PFSK-1 (cell line): ENCODE data around the gene PPM1H.
A peak's percentile ranks its signal among the peaks of the same experiment; 100 is the strongest.

Experiments used
- FOXP2 ChIP-seq: optimal IDR thresholded peaks from 2 replicates; pipeline ENCODE3; 2011; ENCODE audit warnings: borderline replicate concordance, control low read depth, inconsistent platforms; ENCODE audit not compliant: insufficient read depth; ENCODE audit errors: extremely low read length, extremely low read depth
- POLR2AphosphoS5 ChIP-seq: IDR thresholded peaks from 2 replicates; pipeline ENCODE4 v1.6.1; 2012; ENCODE audit warnings: low read depth, mild to moderate bottlenecking, control low read depth, low read length, moderate library complexity
- REST ChIP-seq, 2 experiments: IDR thresholded peaks; 2 replicates each; pipeline versions ENCODE4 v1.6.1 to v1.8.0; 2011 to 2012; ENCODE audit warnings: low read depth in 2 of 2, low read length in 2 of 2, control low read depth in 1 of 2, inconsistent platforms in 1 of 2, mild to moderate bottlenecking in 1 of 2, moderate library complexity in 1 of 2; ENCODE audit not compliant: insufficient read depth in 1 of 2
- SIN3A ChIP-seq: IDR thresholded peaks from 2 replicates; pipeline ENCODE4 v1.6.1; 2012; ENCODE audit warnings: mild to moderate bottlenecking, low read length, moderate library complexity, borderline replicate concordance; ENCODE audit not compliant: insufficient read depth
- TAF1 ChIP-seq: IDR thresholded peaks from 2 replicates; pipeline ENCODE4 v1.6.1; 2012; ENCODE audit warnings: low read length, control low read depth, borderline replicate concordance; ENCODE audit not compliant: insufficient read depth

The PPM1H gene

DNA sequence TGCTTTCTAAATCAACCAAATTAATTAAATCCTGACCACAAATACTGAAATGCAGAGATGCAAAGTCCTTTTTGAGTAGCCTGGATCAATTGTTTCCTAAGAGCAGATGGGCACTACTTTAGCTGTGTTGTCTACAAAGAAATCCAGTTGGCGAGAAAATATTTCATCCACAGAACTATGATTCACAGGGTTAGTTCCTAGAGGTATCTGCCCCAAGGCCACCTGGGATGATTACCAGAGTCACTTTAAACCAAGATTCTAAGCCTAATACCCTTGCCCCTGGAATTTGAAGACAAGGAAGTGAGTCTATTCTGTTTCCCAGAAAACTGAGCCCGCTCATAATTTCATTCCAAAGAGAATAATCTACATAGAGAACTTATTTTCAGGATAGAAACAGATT, 198.4 kb downstream of the PPM1H start:
- TF ChIP-seq TAF1 (no peak), POLR2AphosphoS5 (no peak), FOXP2 (no peak), SIN3A (no peak), REST (IDR thresholded peaks at IDR 0.05; ENCODE audit: insufficient read depth in 1 of 2, low read depth in 2 of 2, low read length in 2 of 2) (no peak)

- TF ChIP-seq POLR2AphosphoS5 (no peak), REST (IDR thresholded peaks at IDR 0.05; ENCODE audit: insufficient read depth in 1 of 2, low read depth in 2 of 2, low read length in 2 of 2) (no peak), FOXP2 (no peak), TAF1 (no peak), SIN3A (no peak)
Observed at GRCh38 chr12:62732861-62733427, 202.0 kb downstream of the PPM1H start.

DNA sequence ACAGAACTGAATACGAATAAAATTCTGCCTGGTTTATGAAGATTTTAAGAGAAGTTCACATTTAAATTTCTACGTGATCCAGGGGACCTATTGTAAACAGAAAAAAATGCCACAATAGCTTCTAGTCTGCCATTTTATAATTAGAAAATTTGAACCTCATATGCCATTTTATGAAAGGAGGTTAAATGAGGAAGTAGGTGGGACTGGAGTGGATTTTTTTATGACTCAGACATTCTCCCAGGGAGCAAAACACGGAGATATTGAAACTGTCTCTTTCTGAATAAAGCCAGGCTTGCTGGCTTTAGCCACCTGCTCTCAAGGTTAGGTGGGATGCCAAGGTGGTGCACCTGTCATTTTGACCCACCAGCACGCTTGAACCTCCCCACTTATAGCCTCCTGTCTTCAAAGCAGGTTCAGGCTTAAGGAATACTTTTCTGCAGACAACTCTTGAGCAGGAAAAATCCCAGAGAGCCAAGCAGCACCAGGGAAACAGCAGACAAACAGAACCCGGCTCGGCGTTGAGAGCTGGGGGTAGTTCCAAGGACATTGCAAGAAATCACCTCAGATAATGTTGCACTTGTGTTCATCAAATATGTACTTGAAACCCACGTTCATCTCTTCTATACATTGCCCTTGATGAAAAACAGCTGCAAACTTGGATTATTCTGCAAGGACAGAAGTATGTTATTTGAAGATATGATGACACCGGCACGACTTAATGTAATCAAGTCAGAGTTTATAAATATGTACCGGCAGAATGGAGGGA, 203.7 kb downstream of the PPM1H start:
- TF ChIP-seq POLR2AphosphoS5 (peak; percentile 40; the same call in 1 of the 2 replicates), TAF1 (no peak)

DNA sequence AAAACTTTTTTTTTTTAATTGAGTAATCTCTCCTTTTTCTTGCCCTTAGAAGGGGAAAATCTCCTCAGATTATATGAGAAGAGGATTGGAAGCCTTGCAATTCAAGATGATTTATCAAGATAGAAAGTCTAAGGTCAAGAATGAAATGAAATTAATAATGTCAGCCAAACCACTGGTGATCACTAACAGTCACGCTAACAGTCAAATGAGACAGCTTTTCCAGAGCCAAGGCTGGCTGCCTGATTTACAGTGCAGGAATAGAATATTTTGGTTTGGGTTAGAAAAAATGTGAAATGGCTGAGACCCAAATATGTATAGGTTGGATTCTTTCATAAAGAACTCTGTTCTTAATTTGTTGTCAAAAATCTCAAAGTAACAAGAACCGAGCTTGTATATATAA, 204.3 kb downstream of the PPM1H start:
- TF ChIP-seq SIN3A (no peak), FOXP2 (no peak), POLR2AphosphoS5 (no peak), REST (IDR thresholded peaks at IDR 0.05; ENCODE audit: insufficient read depth in 1 of 2, low read depth in 2 of 2, low read length in 2 of 2) (no peak), TAF1 (no peak)

- TF ChIP-seq FOXP2 = no peak
- no peak for TF ChIP-seq TAF1
- no peak for TF ChIP-seq REST (IDR thresholded peaks at IDR 0.05; ENCODE audit: insufficient read depth in 1 of 2, low read depth in 2 of 2, low read length in 2 of 2)
- TF ChIP-seq SIN3A = no peak
- no peak for TF ChIP-seq POLR2AphosphoS5
Observed at GRCh38 chr12:62728741-62729140, 206.2 kb downstream of the PPM1H start.
